GM12875 (cell line): ENCODE measurements around the gene ZMIZ1.
A peak's percentile ranks its signal among the peaks of the same experiment; 100 is the strongest.

Experiments used
- H3K4me3 ChIP-seq: one replicate; pipeline ENCODE4 v1.5.1; 2011; ENCODE audit warnings: low read depth, low read length, control low read depth
- CTCF ChIP-seq: IDR thresholded peaks from 2 replicates; pipeline ENCODE4 v1.5.1; 2011; ENCODE audit warnings: low read depth, mild to moderate bottlenecking, control low read depth, inconsistent platforms, low read length, moderate library complexity, borderline replicate concordance; ENCODE audit not compliant: insufficient read depth

The ZMIZ1 gene

GRCh38 chr10:79348640-79348988 lies 279.8 kb downstream of the ZMIZ1 start:
- H3K4me3 ChIP-seq, result peak overlapping the region; percentile 85
- no peak for TF ChIP-seq CTCF

- no peak for TF ChIP-seq CTCF
- peak overlapping the region; percentile 85 for H3K4me3 ChIP-seq
Observed at GRCh38 chr10:79349072-79349491, 280.3 kb downstream of the ZMIZ1 start.

- TF ChIP-seq CTCF, result no peak
- H3K4me3 ChIP-seq, result no peak overlapping the region
Observed at GRCh38 chr10:79349766-79350406, 281.1 kb downstream of the ZMIZ1 start.

- H3K4me3 ChIP-seq, result no peak overlapping the region
- no peak for TF ChIP-seq CTCF
Observed at GRCh38 chr10:79350407-79351154, 281.8 kb downstream of the ZMIZ1 start.

- H3K4me3 ChIP-seq, result no peak overlapping the region
- TF ChIP-seq CTCF, result no peak
Observed at GRCh38 chr10:79351332-79351731, 282.6 kb downstream of the ZMIZ1 start.

GRCh38 chr10:79352035-79352877 lies 283.5 kb downstream of the ZMIZ1 start:
- H3K4me3 ChIP-seq, result no peak overlapping the region
- no peak for TF ChIP-seq CTCF
